PC-3 (cell line): ENCODE results near the gene CMSS1. TPM values are rescaled to one million over a fixed set of nuclear protein-coding genes. Genes with fewer than 3 reads are reported as not detected.
"Not testable (repeated sequence)": the region's sequence is repeated elsewhere in the genome, so short reads cannot be mapped to it uniquely, and the experiment has no call there.

Source experiments
- ATAC-seq: fragments of 200-7000 bp; cut with Tn5 transposase; 2 replicates; pipeline ENCODE4 v1.9.1; 2020; ENCODE audit warnings: mild to moderate bottlenecking, moderate library complexity
- BruUV-seq: library from RNA; stranded (reverse); fragments of 400-500 nt; replicated peaks from 2 replicates; lab custom pipeline; 2021; lab: Mats Ljungman, UMichigan
- CTCF ChIA-PET: fragments of 300-600 bp; sonication (Branson Sonifier 250); formaldehyde crosslinking; loops from one replicate; lab custom pipeline; 2022; ENCODE audit warnings: antibody characterized with exemption; lab: Charles Lee
- POLR2A ChIA-PET: fragments of 300-600 bp; sonication (Branson Sonifier 250); formaldehyde crosslinking; loops from one replicate; lab custom pipeline; 2022; ENCODE audit warnings: antibody characterized with exemption; ENCODE audit not compliant: unreplicated experiment; lab: Charles Lee
- DNase-seq: peaks from one replicate; pipeline ENCODE4 v3.0.0-alpha.2; 2015
- H2AFZ ChIP-seq: fragments of 300-600 bp; sonication (generic); 2 replicates; pipeline ENCODE4 v1.6.0; 2016; ENCODE audit warnings: antibody characterized with exemption, low read length
- H3F3A ChIP-seq: fragments of 300-600 bp; sonication (generic); one replicate; pipeline ENCODE4 v1.6.0; 2017; ENCODE audit warnings: antibody characterized with exemption, low read length, control low read depth, mild to moderate bottlenecking; ENCODE audit not compliant: unreplicated experiment
- H3K27ac ChIP-seq: fragments of 300-600 bp; sonication (generic); 2 replicates; pipeline ENCODE4 v1.5.1; 2016; ENCODE audit warnings: mild to moderate bottlenecking, low read length
- H3K27me3 ChIP-seq: fragments of 300-600 bp; sonication (generic); 2 replicates; pipeline ENCODE4 v1.6.1; 2016; ENCODE audit warnings: low read length, mixed read lengths
- H3K36me3 ChIP-seq: fragments of 300-600 bp; sonication (generic); 2 replicates; pipeline ENCODE4 v1.6.1; 2016; ENCODE audit warnings: low read depth, mixed run types, low read length, mixed read lengths
- H3K4me1 ChIP-seq: fragments of 300-600 bp; sonication (generic); 2 replicates; pipeline ENCODE4 v1.5.1; 2016; ENCODE audit warnings: low read length; ENCODE audit not compliant: insufficient read depth
- H3K4me2 ChIP-seq: fragments of 300-600 bp; sonication (generic); 2 replicates; pipeline ENCODE4 v1.6.0; 2016; ENCODE audit warnings: low read length
- H3K4me3 ChIP-seq: fragments of 300-600 bp; sonication (generic); 2 replicates; pipeline ENCODE4 v1.5.1; 2016; ENCODE audit warnings: mild to moderate bottlenecking, low read length, mixed read lengths
- H3K79me2 ChIP-seq: fragments of 300-600 bp; sonication (generic); 2 replicates; pipeline ENCODE4 v1.6.1; 2017; ENCODE audit warnings: low read length, mixed read lengths
- H3K9ac ChIP-seq: fragments of 300-600 bp; sonication (generic); 2 replicates; pipeline ENCODE4 v1.6.0; 2016; ENCODE audit warnings: mild to moderate bottlenecking, low read length
- H3K9me2 ChIP-seq: fragments of 300-600 bp; sonication (generic); replicated peaks from 2 replicates; pipeline ENCODE4 v1.6.1; 2016; ENCODE audit warnings: mixed run types, low read length, mixed read lengths
- H3K9me3 ChIP-seq: fragments of 300-600 bp; sonication (generic); 2 replicates; pipeline ENCODE4 v1.6.1; 2016; ENCODE audit warnings: low read length, mixed read lengths
- H4K20me1 ChIP-seq: fragments of 300-600 bp; sonication (generic); 2 replicates; pipeline ENCODE4 v1.6.1; 2016; ENCODE audit warnings: low read length, mixed read lengths
- EZH2 ChIP-seq: fragments of 300-600 bp; sonication (generic); IDR thresholded peaks from one replicate; pipeline ENCODE4 v1.6.1; 2017; ENCODE audit warnings: antibody characterized with exemption, mild to moderate bottlenecking, low read length; ENCODE audit not compliant: unreplicated experiment
- EZH2phosphoT487 ChIP-seq: fragments of 300-600 bp; sonication (generic); IDR thresholded peaks from 2 replicates; pipeline ENCODE4 v1.6.1; 2018; ENCODE audit warnings: mild to moderate bottlenecking, antibody characterized with exemption, low read length, borderline replicate concordance
- intact Hi-C: fragments of 100-400 bp; cut with micrococcal nuclease; formaldehyde crosslinking; loops from 2 replicates; pipeline ENCODE4 v1.9.0; 2023
- total RNA-seq: library from RNA; depleted of rRNA; stranded (reverse); fragments of >200 nt; gene quantifications from 2 replicates; pipeline ENCODE4 v1.2.3, GENCODE V29; 2014
- TF ChIP-seq, protein P1 (sequence below): fragments of 300-600 bp; sonication (generic); conservative IDR thresholded peaks from 2 replicates; pipeline ENCODE4 v1.5.1; 2017; ENCODE audit warnings: antibody characterized with exemption, low read depth, mild to moderate bottlenecking, low read length

CMSS1 gene
- total RNA-seq, 1 experiment from 2014 or later = 63.1 TPM

DNA sequence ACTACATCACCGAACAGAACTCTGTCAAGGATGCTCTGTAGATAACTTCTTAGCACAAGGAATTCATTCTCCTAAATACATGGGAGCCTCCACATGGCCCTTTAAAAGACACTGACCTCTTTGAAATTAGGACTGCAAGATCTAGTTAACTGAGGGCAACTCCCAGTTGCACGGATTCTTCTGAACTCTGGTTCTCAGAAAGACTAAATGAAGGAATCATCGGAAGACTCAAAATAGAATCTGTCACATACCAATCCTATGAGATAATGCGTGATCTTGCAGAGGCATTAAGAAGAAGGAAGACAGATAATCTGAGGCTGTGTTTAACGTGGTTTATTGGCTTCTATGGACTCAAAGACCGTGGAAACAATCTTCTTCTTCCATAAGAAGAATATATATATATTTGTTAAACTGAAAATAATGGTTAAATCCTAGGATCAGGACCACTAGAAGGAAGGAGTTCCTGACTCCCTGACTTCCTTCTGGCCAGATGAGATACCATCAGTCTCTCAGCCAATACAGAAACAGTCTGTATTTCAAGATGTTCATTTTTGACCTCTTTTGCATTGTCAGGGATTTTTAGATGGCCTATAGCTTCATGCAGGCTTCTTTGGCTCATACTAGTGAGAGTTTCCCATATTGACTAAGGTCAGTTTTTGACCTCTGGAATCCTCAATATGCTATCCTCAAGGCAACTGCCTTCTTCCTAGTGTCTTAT, 409.2 kb downstream of the CMSS1 start:
- Histone ChIP-seq H3F3A (peaks cover 3% of the 10 kb centered on the region), H3K9ac (no peak overlapping the region), H4K20me1 (no peaks in the 10 kb centered on the region), H3K79me2 (no peaks in the 10 kb centered on the region), H3K27me3 (no peaks in the 10 kb centered on the region), H3K9me3 (no peaks in the 10 kb centered on the region), H3K36me3 (no peaks in the 10 kb centered on the region), H3K9me2 (no peaks in the 10 kb centered on the region), H3K4me1 (peaks cover 11% of the 10 kb centered on the region), H3K27ac (no peak overlapping the region), H2AFZ (no peak overlapping the region), H3K4me3 (no peak overlapping the region), H3K4me2 (no peak overlapping the region)
- no TSS peak for BruUV-seq
- no peak for ATAC-seq
- peak; percentile 17 for DNase-seq
- ChIA-PET POLR2A (no interaction called here), CTCF (no interaction called here)
- no peak for TF ChIP-seq EZH2phosphoT487
- TF ChIP-seq EZH2 = no peak
- TF ChIP-seq, protein P1, sequence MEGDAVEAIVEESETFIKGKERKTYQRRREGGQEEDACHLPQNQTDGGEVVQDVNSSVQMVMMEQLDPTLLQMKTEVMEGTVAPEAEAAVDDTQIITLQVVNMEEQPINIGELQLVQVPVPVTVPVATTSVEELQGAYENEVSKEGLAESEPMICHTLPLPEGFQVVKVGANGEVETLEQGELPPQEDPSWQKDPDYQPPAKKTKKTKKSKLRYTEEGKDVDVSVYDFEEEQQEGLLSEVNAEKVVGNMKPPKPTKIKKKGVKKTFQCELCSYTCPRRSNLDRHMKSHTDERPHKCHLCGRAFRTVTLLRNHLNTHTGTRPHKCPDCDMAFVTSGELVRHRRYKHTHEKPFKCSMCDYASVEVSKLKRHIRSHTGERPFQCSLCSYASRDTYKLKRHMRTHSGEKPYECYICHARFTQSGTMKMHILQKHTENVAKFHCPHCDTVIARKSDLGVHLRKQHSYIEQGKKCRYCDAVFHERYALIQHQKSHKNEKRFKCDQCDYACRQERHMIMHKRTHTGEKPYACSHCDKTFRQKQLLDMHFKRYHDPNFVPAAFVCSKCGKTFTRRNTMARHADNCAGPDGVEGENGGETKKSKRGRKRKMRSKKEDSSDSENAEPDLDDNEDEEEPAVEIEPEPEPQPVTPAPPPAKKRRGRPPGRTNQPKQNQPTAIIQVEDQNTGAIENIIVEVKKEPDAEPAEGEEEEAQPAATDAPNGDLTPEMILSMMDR = no peak
- intact Hi-C loops = no loop called here

DNA sequence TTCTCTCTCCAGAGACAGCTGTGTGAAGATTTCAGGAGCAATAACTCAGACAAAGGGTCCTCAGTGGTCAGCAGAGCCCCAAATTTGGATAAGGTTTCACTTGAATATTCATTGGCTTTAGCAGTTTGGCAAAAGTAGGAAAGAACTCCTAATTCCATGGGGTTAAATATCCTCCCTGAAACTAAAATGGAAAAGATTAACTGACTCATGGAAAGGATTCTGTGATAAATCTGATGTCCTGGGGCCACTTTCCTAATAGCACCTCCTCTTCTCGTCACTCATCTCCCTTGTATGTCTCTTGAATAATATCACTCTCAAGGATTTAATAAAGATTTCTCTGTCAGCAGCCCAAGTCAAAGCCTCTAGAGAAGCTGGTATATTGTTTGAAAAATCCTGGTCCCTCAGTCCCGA, 409.9 kb downstream of the CMSS1 start:
- no TSS peak for BruUV-seq
- no peak overlapping the region for H2AFZ ChIP-seq
- H3K27ac ChIP-seq = no peak overlapping the region
- H3K79me2 ChIP-seq = no peaks in the 10 kb centered on the region
- ATAC-seq = no peak
- no peak overlapping the region for H3K9ac ChIP-seq
- DNase-seq = no peak
- H3K4me2 ChIP-seq = no peak overlapping the region
- peaks cover 16% of the 10 kb centered on the region for H3K4me1 ChIP-seq
- CTCF ChIA-PET = no interaction called here
- intact Hi-C loops = no loop called here
- no peaks in the 10 kb centered on the region for H4K20me1 ChIP-seq
- no peak overlapping the region for H3K4me3 ChIP-seq
- no peaks in the 10 kb centered on the region for H3K9me2 ChIP-seq
- TF ChIP-seq EZH2 (no peak), EZH2phosphoT487 (no peak)
- TF ChIP-seq, protein P1 = no peak
- H3F3A ChIP-seq = peaks cover 3% of the 10 kb centered on the region
- no peaks in the 10 kb centered on the region for H3K27me3 ChIP-seq
- H3K9me3 ChIP-seq = no peaks in the 10 kb centered on the region
- POLR2A ChIA-PET = no interaction called here
- no peaks in the 10 kb centered on the region for H3K36me3 ChIP-seq

DNA sequence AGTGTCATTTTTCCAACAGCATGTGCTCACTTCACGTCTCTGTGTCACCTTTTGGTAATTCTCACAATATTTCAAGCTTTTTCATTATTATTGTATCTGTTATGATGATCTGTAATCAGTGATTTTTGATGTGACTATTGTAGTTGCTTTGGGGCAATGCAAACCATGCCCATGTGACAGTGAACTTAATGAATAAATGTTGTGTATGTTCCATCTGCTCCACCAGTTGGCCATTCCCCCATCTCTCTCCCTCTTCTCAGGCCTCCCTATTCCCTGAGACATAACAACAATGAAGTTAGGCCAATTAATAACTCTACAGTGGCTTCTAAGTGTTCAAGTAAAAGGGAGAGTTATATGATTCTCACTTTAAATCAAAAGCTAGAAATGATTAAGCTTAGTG, 410.6 kb downstream of the CMSS1 start:
- H3K79me2 ChIP-seq = no peaks in the 10 kb centered on the region
- POLR2A ChIA-PET = no interaction called here
- CTCF ChIA-PET = no interaction called here
- ATAC-seq = no peak
- H3K9me3 ChIP-seq = no peaks in the 10 kb centered on the region
- H3K9me2 ChIP-seq = no peaks in the 10 kb centered on the region
- no peak overlapping the region for H3K4me3 ChIP-seq
- no peaks in the 10 kb centered on the region for H4K20me1 ChIP-seq
- no peaks in the 10 kb centered on the region for H3K27me3 ChIP-seq
- H3K27ac ChIP-seq = no peak overlapping the region
- DNase-seq = no peak
- H3K36me3 ChIP-seq = no peaks in the 10 kb centered on the region
- intact Hi-C loops = no loop called here
- peaks cover 16% of the 10 kb centered on the region for H3K4me1 ChIP-seq
- TF ChIP-seq EZH2phosphoT487 = no peak
- no peak for TF ChIP-seq EZH2
- TF ChIP-seq, protein P1 = no peak
- H3F3A ChIP-seq = peaks cover 3% of the 10 kb centered on the region
- H3K4me2 ChIP-seq = no peak overlapping the region
- H3K9ac ChIP-seq = no peak overlapping the region
- H2AFZ ChIP-seq = no peak overlapping the region
- no TSS peak for BruUV-seq

DNA sequence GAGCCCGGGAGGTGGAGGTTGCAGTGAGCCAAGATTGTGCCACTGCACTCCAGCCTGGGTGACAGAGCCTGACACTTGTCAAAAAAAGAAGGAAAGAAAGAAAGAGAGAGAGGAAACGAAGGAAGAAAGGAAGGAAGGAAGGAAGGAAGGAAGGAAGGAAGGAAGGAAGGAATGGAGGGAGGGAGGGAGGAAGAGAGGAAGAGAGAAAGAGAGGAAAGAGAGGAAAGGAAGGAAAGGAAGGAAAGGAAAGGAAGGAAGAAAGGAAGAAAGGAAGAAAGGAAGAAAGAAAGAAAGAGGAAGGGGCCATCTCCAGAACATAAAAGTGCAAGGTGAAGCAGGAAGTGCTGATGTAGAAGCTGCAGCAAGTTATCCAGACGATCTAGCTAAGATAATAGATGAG, 411.5 kb downstream of the CMSS1 start:
- ATAC-seq, H3K4me2 ChIP-seq, H2AFZ ChIP-seq, H3K27me3 ChIP-seq, H3K9me3 ChIP-seq, H3K36me3 ChIP-seq, H3K9me2 ChIP-seq, H3K27ac ChIP-seq, H3K4me3 ChIP-seq, CTCF ChIA-PET, H4K20me1 ChIP-seq, POLR2A ChIA-PET, H3F3A ChIP-seq, DNase-seq, intact Hi-C loops, BruUV-seq, H3K79me2 ChIP-seq, H3K9ac ChIP-seq: not testable (repeated sequence)
- peaks cover 16% of the 10 kb centered on the region for H3K4me1 ChIP-seq
